ENCODE data around the gene HECTD2. TPM values are rescaled to one million over a fixed set of nuclear protein-coding genes. Genes with fewer than 3 reads are reported as not detected.

Gene HECTD2
- total and polyA plus RNA-seq, 9 donors: 8.4 to 22.3 (median 20.2) TPM

DNA sequence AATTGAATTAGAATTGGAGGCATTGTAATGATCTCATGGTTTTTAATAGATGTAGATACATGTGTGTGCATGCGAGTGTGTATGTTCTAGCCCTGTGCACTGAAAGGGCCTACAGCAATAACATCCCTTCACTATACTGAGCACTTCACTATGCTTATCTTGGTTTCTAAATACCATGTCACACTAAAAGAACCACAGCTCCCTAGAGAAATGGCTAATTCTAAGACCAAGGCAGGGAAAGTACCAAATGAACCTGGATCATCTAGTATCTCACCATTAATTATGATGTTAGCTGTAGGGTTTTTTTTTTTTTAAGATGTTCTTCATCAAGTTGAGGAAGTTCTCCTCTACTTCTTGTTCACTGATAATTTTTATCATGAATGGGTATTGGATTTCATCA lies 55.1 kb downstream of the HECTD2 start:
- Histone ChIP-seq H3K27me3 (no peaks in the 10 kb centered on the region), H3K27ac (no peak overlapping the region), H3K9me3 (peaks cover 0 to 3% of the 10 kb centered on the region in 2 donors), H3K36me3 (no peaks in the 10 kb centered on the region), H3K4me1 (ENCODE audit: insufficient read depth) (no peaks in the 10 kb centered on the region), H3K4me3 (no peak overlapping the region)
- no peak for TF ChIP-seq CTCF (IDR thresholded peaks at IDR 0.05)
- TF ChIP-seq POLR2A (IDR thresholded peaks at IDR 0.05): no peak
- no peak for DNase-seq
- intact Hi-C loops (cut with DNase I): no loop called here
- 96 to 100% (median 97%) methylated on average over 1 of the region's 1 CpG for WGBS, 3 donors

- no peaks in the 10 kb centered on the region for H3K27me3 ChIP-seq
- TF ChIP-seq POLR2A (IDR thresholded peaks at IDR 0.05) (no peak), EP300 (IDR thresholded peaks at IDR 0.05) (no peak), CTCF (IDR thresholded peaks at IDR 0.05) (no peak)
- WGBS, 3 donors: 91 to 97% (median 94%) methylated on average over 4 of the region's 4 CpGs
Measured at GRCh38 chr10:91467114-91467513, 57.0 kb downstream of the HECTD2 start.

GRCh38 chr10:91471602-91472001 lies 61.5 kb downstream of the HECTD2 start:
- 92 to 100% (median 96%) methylated on average over 1 of the region's 1 CpG for WGBS, 3 donors

More at GRCh38 chr10:91467114-91467513, 57.0 kb downstream of the HECTD2 start:
- H3K27ac ChIP-seq: no peak overlapping the region
- H3K36me3 ChIP-seq: no peaks in the 10 kb centered on the region
- no peaks in the 10 kb centered on the region for H3K4me1 ChIP-seq (ENCODE audit: insufficient read depth)
- H3K4me3 ChIP-seq: no peak overlapping the region
- DNase-seq: no peak
- intact Hi-C loops (cut with DNase I): no loop called here
- H3K9me3 ChIP-seq: peaks cover 0 to 3% of the 10 kb centered on the region in 2 donors

GRCh38 chr10:91472911-91473310 lies 62.8 kb downstream of the HECTD2 start:
- Histone ChIP-seq H3K4me1 (ENCODE audit: insufficient read depth) (no peaks in the 10 kb centered on the region), H3K9me3 (no peaks in the 10 kb centered on the region), H3K4me3 (no peak overlapping the region), H3K36me3 (no peaks in the 10 kb centered on the region), H3K27ac (no peak overlapping the region), H3K27me3 (no peaks in the 10 kb centered on the region)
- intact Hi-C loops (cut with DNase I): no loop called here
- TF ChIP-seq EP300 (IDR thresholded peaks at IDR 0.05) (no peak), CTCF (IDR thresholded peaks at IDR 0.05) (no peak), POLR2A (IDR thresholded peaks at IDR 0.05) (no peak)
- no peak for DNase-seq
- 88 to 93% (median 89%) methylated on average over 2 of the region's 2 CpGs for WGBS, 3 donors

More at GRCh38 chr10:91471602-91472001, 61.5 kb downstream of the HECTD2 start:
- no peaks in the 10 kb centered on the region for H3K27me3 ChIP-seq
- TF ChIP-seq CTCF (IDR thresholded peaks at IDR 0.05) (no peak), EP300 (IDR thresholded peaks at IDR 0.05) (no peak), POLR2A (IDR thresholded peaks at IDR 0.05) (no peak)
- H3K4me1 ChIP-seq (ENCODE audit: insufficient read depth): no peaks in the 10 kb centered on the region
- no peaks in the 10 kb centered on the region for H3K9me3 ChIP-seq
- intact Hi-C loops (cut with DNase I): no loop called here
- H3K27ac ChIP-seq: no peak overlapping the region
- DNase-seq: no peak
- no peak overlapping the region for H3K4me3 ChIP-seq
- H3K36me3 ChIP-seq: no peaks in the 10 kb centered on the region
